AG04449 (cell line): ENCODE measurements around the gene AADACL3.
"Not testable (repeated sequence)": the region's sequence is repeated elsewhere in the genome, so short reads cannot be mapped to it uniquely, and the experiment has no call there.

Source experiments
- CTCF ChIA-PET: fragments of 350-600 bp; formaldehyde crosslinking; extraction: SDS; loops from one replicate; lab custom pipeline; 2021; ENCODE audit warnings: antibody characterized with exemption; lab: Yijun Ruan, JAX
- POLR2A ChIA-PET: fragments of 400-600, 350-600 bp; formaldehyde crosslinking; extraction: SDS; loops from one replicate; lab custom pipeline; 2020; ENCODE audit warnings: antibody characterized with exemption, inconsistent platforms; lab: Yijun Ruan, JAX
- DNase-seq: peaks from one replicate; pipeline ENCODE4 v3.0.0-alpha.2; 2010; ENCODE audit warnings: low read depth, low spot score
- H3K4me3 ChIP-seq: 2 replicates; pipeline ENCODE4 v1.5.1; 2011; ENCODE audit warnings: low read depth, mild to moderate bottlenecking, control low read depth, low read length
- TF ChIP-seq, protein P1 (sequence below): IDR thresholded peaks from one replicate; pipeline ENCODE4 v1.5.1; 2011; ENCODE audit warnings: mild to moderate bottlenecking, moderate library complexity, low read length, control low read depth, inconsistent platforms; ENCODE audit not compliant: insufficient read depth; ENCODE audit errors: missing control alignments

AADACL3 gene

GRCh38 chr1:12730156-12730555, 14.2 kb downstream of the AADACL3 start:
- DNase-seq, result no peak
- TF ChIP-seq, protein P1, sequence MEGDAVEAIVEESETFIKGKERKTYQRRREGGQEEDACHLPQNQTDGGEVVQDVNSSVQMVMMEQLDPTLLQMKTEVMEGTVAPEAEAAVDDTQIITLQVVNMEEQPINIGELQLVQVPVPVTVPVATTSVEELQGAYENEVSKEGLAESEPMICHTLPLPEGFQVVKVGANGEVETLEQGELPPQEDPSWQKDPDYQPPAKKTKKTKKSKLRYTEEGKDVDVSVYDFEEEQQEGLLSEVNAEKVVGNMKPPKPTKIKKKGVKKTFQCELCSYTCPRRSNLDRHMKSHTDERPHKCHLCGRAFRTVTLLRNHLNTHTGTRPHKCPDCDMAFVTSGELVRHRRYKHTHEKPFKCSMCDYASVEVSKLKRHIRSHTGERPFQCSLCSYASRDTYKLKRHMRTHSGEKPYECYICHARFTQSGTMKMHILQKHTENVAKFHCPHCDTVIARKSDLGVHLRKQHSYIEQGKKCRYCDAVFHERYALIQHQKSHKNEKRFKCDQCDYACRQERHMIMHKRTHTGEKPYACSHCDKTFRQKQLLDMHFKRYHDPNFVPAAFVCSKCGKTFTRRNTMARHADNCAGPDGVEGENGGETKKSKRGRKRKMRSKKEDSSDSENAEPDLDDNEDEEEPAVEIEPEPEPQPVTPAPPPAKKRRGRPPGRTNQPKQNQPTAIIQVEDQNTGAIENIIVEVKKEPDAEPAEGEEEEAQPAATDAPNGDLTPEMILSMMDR, result no peak
- CTCF ChIA-PET, result no interaction called here
- POLR2A ChIA-PET, result no interaction called here
- no peak overlapping the region for H3K4me3 ChIP-seq

DNA sequence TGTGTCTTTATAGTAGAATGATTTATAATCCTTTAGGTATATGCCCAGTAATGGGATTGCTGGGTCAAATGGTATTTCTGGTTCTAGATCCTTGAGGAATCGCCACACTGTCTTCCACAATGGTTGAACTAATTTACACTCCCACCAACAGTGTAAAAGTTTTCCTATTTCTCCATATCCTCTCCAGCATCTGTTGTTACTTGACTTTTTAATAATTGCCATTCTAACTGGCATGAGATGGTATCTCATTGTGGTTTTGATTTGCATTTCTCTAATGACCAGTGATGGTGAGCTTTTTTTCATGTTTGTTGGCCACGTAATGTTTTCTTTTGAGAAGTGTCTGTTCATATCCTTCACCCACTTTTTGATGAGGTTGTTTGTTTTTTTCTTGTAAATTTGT, 15.2 kb downstream of the AADACL3 start:
- CTCF ChIA-PET, DNase-seq, POLR2A ChIA-PET, H3K4me3 ChIP-seq: not testable (repeated sequence)

- ChIA-PET CTCF (no interaction called here), POLR2A (no interaction called here)
- TF ChIP-seq, protein P1, result no peak
- DNase-seq, result no peak
- H3K4me3 ChIP-seq, result no peak overlapping the region
These were observed 18.7 kb downstream of the AADACL3 start for GRCh38 chr1:12734651-12735050.

DNA sequence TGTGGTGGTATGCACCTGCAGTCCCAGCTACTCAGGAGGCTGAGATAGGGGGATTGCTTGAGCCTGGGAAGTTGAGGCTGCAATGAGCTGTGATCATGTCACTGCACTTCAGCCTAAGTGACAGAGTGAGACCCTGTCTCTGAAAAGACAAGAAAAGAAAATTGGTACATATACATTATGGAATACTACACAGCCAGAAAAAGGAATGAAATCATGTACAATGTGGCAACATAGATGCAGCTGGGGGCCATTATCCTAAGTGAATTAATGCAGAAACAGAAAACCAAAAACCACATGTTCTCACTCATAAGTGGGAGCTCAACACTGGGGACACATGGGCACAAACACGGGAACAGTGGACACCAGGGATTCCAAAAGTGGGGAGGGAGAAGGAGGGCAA, 23.0 kb downstream of the AADACL3 start:
- no peak overlapping the region for H3K4me3 ChIP-seq
- TF ChIP-seq, protein P1, result no peak
- CTCF ChIA-PET, result no interaction called here
- DNase-seq, result no peak
- POLR2A ChIA-PET, result no interaction called here

GRCh38 chr1:12739613-12740012, 23.7 kb downstream of the AADACL3 start:
- DNase-seq, result no peak
- ChIA-PET POLR2A (no interaction called here), CTCF (no interaction called here)
- no peak overlapping the region for H3K4me3 ChIP-seq
- TF ChIP-seq, protein P1, result no peak

GRCh38 chr1:12741946-12742345, 26.0 kb downstream of the AADACL3 start:
- ChIA-PET CTCF (no interaction called here), POLR2A (no interaction called here)
- TF ChIP-seq, protein P1, result no peak
- DNase-seq, result no peak
- H3K4me3 ChIP-seq, result no peak overlapping the region

DNA sequence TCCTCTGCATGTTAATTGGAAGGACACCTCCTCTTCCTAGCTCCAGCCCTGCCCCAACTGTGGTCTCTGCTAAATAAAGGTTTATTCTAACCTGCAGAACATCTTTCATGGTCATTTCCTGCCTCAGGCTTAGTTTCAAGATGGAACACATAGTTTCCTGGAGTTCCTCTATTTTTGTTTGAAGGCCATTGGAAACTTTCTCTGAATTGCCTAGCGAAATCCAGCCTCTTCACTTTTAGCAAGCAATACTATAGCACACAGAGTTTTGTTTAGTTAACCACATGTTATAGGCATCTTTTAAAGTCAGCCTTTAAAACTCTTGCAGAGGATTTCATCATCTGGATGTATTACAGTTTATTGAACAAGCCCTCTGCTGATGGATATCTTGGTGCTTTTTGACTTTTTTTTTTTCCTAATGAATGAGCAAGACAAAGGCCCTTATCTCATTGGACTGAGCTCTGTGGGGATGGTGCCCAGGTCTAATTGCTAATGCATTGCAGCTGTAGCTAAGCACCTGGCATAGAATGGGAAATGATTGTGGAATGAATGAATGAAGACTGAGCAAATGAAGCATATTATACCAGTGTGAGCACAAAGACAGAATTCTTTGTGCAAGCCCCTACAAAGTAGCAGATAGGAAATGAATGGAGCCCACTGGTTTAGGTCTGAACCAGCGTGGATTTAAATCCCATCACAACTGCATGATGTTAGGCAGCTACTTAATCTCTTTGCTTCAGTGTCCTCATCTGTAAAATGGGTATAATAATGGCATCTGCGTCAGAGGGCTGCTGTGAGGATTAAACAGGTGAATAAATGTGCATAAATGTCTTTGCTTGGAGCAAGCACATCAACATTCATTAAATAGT, 29.4 kb downstream of the AADACL3 start:
- H3K4me3 ChIP-seq, result no peak overlapping the region
- CTCF ChIA-PET, result no interaction called here
- no peak for DNase-seq
- POLR2A ChIA-PET, result no interaction called here
- TF ChIP-seq, protein P1, result no peak
